ENCODE measurements around the gene GGN. TPM values are rescaled to one million over a fixed set of nuclear protein-coding genes. Genes with fewer than 3 reads are reported as not detected.

Gene GGN
- total and polyA plus RNA-seq, 2 of the 13 experiments (the other 11 are each of a cell fraction or from before 2014, with no cell fraction given): not detected

GRCh38 chr19:38374332-38375097, 13.3 kb downstream of the GGN start, which contains the start of gene PSMD8 (continued):
- no peak; the same call in 1 of the 2 replicates for TF ChIP-seq TOPORS (CRISPR knock-in tag; IDR thresholded peaks at IDR 0.05)
- TF ChIP-seq FUBP1 (CRISPR knock-in tag; IDR thresholded peaks at IDR 0.05; ENCODE audit: borderline replicate concordance): no peak
- TF ChIP-seq TRIM24 (CRISPR knock-in tag; IDR thresholded peaks at IDR 0.05): no peak
- peak; percentile 61; the same call in 1 of the 2 replicates for TF ChIP-seq JUND (CRISPR knock-in tag; IDR thresholded peaks at IDR 0.05)
- peak; percentile 38; the same call in 1 of the 2 replicates for TF ChIP-seq ZNF607 (CRISPR knock-in tag; IDR thresholded peaks at IDR 0.05; ENCODE audit: borderline replicate concordance)
- no peak for TF ChIP-seq ZNF496 (CRISPR knock-in tag; IDR thresholded peaks at IDR 0.05; ENCODE audit: insufficient replicate concordance)
- peak; percentile 88 for TF ChIP-seq POLR2AphosphoS5 (IDR thresholded peaks at IDR 0.05; ENCODE audit: low read depth, low read length)
- no peak for TF ChIP-seq TSC22D2 (CRISPR knock-in tag; IDR thresholded peaks at IDR 0.05; ENCODE audit: borderline replicate concordance)
- no peak; the same call in 1 of the 2 replicates for TF ChIP-seq RNF219 (CRISPR knock-in tag; IDR thresholded peaks at IDR 0.05)
- TF ChIP-seq ZFP1 (CRISPR knock-in tag; IDR thresholded peaks at IDR 0.05): no peak; the same call in 1 of the 2 replicates
- TF ChIP-seq ZNF605 (CRISPR knock-in tag; IDR thresholded peaks at IDR 0.05): peak; percentile 91
- peak; percentile 75; the same call in 1 of the 2 replicates for TF ChIP-seq ZNF790 (CRISPR knock-in tag; IDR thresholded peaks at IDR 0.05; ENCODE audit: borderline replicate concordance)
- TF ChIP-seq TP53 (CRISPR knock-in tag; conservative IDR thresholded peaks at IDR 0.05): 0 out of 2 replicates have a peak, but pooled peaks have one; percentile 32
- TF ChIP-seq EEA1 (CRISPR knock-in tag; IDR thresholded peaks at IDR 0.05; ENCODE audit: borderline replicate concordance): peak; percentile 85
- TF ChIP-seq MATR3 (CRISPR knock-in tag; IDR thresholded peaks at IDR 0.05): no peak
- no peak for TF ChIP-seq ZNF180 (CRISPR knock-in tag; IDR thresholded peaks at IDR 0.05; ENCODE audit: borderline replicate concordance, low read depth)
- no peak for TF ChIP-seq PAX8 (CRISPR knock-in tag; IDR thresholded peaks at IDR 0.05; ENCODE audit: borderline replicate concordance)
- peak; percentile 77 for TF ChIP-seq MIXL1 (CRISPR knock-in tag; IDR thresholded peaks at IDR 0.05)
- TF ChIP-seq SKI (IDR thresholded peaks at IDR 0.05; ENCODE audit: partially characterized antibody): no peak
- 0 out of 2 replicates have a peak, but pooled peaks have one; percentile 45 for TF ChIP-seq ZBTB10 (CRISPR knock-in tag; IDR thresholded peaks at IDR 0.05; ENCODE audit: borderline replicate concordance)
- no peak for TF ChIP-seq PRPF4 (IDR thresholded peaks at IDR 0.05; ENCODE audit: low read depth, low read length, poor library complexity, severe bottlenecking)
- TF ChIP-seq DR1 (CRISPR knock-in tag; IDR thresholded peaks at IDR 0.05): peak; percentile 64
- TF ChIP-seq THAP11 (CRISPR knock-in tag; IDR thresholded peaks at IDR 0.05): peak; percentile 93
- peak; percentile 99 for TF ChIP-seq POLR2G (IDR thresholded peaks at IDR 0.05; ENCODE audit: low read depth, low read length)
